Activated CD8-positive, alpha-beta memory T cell treated with anti-CD3 and anti-CD28 coated beads, Interleukin-2, amount 50 U/mL, for 24 hours (primary cell): ENCODE measurements around the gene ADAP2.
"Not testable (repeated sequence)": the region's sequence is repeated elsewhere in the genome, so short reads cannot be mapped to it uniquely, and the experiment has no call there.

Experiments
- DNase-seq: peaks from one replicate; pipeline ENCODE4 v3.0.0-alpha.2; 2020; ENCODE audit errors: extremely low read depth

Gene ADAP2

DNA sequence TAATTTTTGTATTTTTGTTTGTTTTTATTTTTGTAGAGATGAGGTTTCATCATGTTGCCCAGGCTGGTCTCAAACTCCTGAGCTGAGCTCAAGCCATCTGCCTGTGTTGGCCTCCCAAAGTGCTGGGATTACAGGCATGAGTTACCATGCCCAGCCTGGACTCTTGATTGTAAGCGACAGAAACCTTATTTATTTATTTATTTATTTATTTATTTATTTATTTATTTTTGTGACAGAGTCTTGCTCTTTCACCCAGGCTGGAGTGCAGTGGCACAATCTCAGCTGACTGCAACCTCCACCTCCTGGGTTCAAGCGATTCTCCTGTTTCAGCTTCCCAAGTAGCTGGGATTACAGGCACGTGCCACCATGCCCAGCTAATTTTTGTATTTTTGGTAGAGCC is 8.1 kb downstream of the ADAP2 start:
- DNase-seq = not testable (repeated sequence)

DNA sequence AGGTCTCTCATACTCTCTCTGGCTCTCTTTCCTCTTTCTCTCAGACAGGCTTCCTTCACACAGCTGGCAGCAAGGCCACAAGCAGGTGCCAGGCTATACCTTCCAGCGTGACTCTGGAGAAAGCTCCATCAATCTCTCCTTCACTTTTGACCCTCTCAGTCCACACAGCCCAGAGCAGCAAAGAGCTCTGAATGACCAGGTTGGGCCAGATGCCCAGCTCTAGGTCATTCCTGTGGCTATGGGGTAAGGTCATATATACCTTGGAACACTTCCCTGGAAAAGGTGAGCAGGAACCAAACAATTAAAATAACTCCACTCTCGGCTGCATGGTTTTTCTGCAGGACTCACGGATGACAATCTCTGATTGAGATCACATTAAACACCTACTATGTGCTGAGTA is 8.8 kb downstream of the ADAP2 start:
- DNase-seq = no peak

DNA sequence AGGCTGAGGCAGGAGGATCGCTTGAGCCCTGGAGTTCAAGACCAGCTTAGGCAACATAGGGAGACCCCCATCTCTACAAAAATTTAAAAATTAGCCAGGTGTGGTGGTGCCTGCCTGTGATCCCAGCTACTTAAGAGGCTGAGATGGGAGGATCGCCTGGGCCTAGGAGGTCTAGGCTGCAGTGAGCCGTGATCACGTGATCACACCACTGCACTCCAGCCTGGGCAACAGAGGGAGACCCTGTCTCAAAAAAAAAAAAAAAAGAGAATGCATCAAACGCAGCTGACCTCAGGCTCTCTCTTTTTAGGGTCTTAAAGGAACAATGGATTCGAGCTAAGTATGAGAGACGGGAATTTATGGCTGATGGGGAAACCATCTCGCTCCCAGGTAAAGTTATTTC is 9.8 kb downstream of the ADAP2 start:
- DNase-seq = not testable (repeated sequence)

DNA sequence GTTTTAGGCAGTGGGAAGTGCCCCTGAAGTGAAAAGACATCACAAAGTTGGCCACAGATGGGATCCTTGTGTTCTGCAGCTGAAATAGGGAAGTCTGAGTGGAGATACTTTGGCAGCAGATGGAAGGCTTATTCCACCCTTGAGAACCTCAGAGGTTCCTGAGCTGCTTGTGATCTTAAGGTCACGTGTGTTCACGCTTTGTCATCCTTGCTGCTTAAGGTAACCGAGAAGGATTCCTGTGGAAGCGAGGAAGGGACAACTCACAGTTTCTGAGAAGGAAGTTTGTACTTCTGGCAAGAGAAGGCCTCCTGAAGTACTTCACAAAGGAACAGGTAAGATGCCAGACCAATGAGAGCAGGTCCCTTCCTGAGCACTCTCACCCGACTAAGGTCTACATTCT is 12.2 kb downstream of the ADAP2 start:
- DNase-seq = no peak

DNA sequence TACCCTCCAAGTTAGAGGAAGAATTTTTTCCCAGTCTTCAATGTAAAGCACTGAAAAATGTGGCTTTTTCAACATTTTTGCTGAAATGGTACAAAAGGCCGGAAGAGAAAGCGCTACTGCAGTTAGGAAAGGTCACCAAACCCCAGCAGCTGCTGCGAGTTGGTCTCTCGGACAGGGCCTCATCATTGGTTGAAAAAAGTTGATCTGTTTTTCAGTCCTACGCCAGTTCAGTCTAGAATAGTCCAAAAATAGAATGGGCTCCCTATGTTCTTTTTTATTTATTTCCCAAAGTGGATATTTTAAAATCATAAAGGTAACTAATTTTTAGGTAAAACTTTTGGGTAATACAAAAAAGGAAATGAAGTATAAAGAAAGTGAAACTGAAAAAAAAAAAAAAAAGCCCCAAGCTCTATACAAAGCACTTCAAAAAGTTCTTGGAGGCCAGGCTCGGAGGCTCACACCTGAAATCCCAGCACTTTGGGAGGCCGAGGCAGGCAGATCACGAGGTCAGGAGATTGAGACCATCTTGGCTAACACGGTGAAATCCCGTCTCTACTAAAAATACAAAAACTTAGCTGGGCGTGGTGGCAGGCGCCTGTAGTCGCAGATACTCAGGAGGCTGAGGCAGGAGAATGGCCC is 17.4 kb downstream of the ADAP2 start:
- DNase-seq = no peak

DNA sequence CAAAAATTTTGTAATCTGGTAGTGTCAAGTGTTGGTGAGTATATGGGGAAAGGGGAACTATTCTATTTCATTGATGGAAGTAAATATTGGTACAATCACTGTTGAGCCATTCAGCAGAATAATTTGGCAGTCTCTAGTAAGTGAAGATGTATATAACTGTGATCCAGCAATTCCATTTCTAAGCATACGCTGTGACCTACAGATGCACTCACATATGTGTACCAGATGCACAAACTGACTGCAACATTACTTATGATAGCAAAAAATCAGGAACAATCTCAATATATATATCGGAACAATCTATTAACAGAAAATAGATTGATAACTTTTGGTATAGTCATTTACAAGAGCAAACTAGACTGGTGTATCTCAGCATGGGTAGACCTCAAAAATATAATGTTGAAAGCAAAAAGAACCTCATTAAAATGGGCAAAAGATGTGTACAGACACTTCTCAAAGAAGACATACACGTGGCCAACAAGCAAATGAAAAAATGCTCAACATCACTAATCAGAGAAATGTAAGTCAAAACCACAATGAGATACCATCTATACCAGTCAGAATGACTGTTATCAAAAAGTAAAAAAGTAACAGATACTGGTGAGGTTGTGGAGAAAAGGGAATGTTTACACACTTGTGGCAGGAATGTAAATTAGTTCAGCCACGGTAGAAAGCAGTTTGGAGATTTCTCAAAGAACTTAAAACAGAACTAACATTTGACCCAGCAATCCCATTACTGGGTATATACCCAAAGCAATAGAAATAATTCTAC is 20.7 kb downstream of the ADAP2 start:
- no peak for DNase-seq

DNA sequence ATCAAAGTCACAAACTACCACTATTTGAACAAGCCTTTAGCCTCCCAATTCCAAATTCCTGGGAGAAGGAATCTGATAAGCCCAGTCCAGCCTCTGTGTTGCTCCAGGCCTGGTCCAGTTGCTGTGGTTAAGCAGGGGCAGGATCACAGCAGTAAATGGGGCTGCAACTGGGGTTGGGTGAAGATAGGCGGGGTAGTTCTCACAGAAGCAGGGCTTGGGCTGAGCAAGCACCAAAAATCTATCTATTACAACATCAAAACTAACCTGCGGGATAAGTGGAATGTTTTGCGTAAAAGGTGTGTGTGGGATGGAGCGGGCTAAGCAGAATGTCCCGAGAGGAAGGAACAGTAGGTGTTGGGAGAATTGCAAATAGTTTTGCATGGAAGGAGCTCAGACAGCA is 26.1 kb downstream of the ADAP2 start:
- DNase-seq = no peak

DNA sequence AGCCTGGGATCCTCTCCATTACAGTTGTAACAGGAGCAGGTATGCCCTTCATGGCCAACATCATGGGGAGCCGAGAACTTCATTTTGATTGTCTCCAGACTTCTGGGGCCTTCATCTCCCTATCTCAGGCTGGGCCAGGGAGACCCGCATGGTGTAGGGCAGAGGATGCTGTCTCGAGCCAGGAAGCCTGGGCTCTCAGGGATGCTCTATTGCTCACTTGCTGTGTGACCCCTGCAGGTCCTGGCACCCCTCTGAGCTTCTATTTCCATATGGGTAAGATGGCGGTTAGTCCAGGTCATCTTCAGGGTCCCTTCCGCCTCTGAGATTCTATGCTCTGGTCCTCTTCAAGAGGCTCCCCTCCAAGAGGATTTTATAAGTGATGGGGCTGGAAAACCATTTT is 28.4 kb downstream of the ADAP2 start:
- no peak for DNase-seq

DNA sequence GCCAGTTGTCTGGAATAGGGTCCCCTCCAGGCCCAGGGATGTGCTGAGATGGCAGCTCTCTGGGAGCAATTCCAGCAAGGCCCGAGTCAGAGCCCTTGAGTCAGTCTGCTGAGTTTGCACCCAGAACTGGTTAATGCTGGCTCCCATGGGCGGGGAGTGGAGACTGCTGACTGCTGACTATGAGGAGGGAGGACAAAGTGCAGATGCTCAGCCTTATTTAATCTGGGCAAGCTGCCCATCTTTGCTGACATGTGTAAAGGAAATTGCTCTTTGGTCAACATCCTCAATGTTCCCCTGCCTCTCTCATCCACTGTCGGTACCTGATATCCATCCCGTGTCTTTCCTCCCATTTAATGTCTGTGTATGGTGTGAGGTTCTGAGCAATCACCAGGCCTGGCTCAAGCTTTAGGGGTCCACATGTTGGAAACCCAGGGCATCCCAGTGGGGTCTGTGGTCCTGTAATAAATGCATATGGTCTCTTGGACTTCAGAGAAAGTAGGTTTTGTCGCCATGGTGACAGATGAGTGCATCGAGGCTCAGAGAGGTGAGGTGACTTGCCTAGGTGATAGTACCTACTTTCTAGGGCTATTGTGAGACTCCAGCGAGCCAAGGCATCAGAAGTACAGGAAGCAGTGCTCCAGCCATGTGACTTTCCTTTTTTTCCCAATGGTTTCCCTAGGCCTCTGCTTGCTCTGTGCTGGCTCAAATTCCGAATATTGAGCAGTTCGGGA is 29.1 kb downstream of the ADAP2 start:
- DNase-seq = no peak

DNA sequence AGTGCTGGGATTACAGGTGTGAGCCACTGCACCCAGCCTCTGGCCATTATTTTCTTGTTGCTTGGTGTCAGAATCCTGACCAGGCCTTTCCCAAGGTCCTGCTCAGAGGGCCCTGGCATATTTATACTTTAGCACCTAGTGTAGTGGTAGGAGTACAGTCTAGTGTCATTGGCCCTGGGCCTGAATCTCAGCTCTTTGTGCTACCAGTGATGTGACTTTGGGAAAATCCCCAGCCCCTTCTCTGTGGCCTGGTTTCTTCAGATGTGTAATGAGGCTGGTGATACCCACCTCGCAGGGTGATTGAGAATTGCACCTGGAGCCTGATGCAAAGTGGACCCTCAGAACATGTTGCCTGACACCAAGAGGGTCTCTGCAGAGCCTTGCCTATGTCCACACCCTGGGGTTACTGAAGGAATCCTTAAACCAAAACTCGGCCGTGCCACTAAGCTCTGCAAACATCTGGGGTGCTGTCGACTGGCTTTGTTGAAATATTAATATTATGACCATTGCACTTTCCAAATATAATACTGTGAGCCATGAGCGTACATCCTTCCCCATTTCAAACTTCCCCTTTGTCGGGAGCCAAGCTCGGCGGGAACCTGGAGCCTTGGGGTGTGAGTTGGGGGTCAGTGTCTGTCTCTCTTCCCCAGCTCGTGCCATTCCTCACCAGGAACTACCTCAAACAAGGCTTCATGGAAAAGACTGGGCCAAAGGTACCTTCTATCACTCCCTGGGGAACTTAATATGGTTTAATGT is 31.1 kb downstream of the ADAP2 start:
- no peak for DNase-seq

DNA sequence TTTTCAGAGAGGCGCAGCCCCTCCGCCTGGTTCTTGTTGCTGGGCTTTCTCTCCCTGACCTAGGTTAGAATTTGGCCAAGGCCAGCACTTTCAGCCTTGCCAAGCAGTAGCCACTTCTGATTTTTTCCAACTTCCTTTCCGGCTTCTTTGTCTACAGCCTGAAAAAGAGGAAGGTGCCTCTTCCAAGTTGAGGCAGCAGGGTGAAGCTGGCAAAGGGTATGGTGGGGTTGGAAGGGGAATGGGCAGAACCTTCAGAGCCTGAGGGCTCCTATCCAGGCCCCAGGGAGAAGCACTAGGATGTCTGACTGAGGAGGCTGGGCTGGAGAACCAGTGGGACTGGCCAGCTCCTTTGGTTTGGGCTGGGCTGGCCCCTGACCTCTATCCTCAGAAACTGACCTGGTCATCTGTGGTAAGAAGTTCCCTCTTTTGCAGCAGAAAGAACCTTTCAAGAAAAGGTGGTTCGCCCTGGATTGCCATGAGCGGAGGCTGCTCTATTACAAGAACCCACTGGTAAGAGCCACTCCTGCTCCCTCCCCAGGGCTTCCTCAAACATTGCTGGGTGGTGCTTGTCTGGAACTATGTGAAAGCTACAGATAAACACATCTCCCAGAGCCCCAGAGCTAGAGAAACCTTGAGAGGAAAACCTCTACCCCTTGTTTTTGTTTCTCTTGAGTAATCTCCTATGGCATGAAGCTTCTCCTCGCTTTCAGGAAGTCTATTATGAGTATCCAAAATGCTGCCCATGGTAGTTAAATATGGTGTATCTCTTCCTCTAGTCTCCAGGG is 32.5 kb downstream of the ADAP2 start:
- no peak for DNase-seq

DNA sequence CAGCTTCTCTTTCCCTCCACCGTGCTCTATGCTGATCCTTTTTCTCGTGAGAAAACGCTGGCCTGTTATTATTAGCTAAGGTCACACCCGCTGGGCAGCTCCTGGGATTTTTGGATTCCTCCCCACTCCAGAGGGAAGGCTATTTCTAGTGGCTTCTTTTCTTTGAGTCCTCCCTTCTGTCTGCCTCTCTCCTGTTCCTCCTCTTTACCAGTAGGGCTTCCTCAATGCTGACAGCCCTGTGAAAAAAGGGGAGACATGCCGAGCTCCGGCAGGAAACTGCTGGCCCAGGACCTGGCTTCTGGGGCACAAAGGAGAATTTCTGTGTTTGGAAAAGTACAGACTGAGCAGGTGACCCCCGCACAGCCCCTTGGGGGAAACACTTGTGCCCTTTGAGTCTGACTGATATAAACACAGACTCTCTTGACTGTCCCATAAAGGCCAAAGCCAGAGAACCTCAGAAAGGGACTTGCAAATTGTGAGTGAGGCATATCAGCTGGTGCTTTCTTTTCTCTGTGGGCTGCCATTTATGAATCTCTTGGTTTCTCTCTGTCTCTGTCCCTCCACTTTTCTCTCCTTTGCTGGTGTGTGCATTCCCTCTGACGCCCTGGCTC is 35.1 kb downstream of the ADAP2 start:
- no peak for DNase-seq

DNA sequence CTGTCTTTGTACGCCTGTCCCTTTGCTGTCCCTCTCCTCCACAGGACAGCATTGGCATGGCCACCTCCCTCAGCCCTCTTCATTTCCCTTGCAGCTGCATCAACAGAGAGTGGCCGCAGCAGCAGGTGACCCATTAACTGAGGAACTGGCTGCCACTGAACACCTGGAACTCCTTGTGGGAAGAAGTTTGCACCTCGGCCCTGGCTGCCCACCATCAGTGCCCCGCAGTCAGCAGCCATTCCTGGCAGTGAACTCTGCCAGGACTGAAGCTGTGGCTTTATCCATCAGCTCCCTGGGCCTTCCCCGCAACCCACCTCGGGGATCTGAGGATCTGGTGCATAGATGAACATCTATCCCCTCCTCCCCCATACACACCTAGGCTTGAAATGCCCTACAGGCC is 36.0 kb downstream of the ADAP2 start:
- no peak for DNase-seq

DNA sequence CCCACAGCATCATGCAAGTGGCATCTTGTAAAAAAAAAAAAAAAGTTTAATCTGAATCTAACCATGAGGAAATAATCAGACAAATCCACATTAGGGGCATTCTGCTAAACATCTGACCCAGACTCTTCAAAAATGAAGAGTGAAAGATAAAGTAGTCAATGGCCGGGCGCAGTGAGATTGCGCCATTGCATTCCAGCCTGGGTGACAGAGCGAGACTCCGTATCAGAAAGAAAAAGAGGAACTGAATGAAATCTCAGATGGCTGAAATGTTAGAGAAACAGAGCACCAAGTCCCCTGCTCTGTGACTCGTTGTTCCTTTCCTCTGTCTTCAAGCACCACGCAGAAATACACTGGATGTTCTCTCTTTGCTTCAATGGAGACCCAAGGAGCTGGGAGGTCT is 36.4 kb downstream of the ADAP2 start:
- DNase-seq = no peak

DNA sequence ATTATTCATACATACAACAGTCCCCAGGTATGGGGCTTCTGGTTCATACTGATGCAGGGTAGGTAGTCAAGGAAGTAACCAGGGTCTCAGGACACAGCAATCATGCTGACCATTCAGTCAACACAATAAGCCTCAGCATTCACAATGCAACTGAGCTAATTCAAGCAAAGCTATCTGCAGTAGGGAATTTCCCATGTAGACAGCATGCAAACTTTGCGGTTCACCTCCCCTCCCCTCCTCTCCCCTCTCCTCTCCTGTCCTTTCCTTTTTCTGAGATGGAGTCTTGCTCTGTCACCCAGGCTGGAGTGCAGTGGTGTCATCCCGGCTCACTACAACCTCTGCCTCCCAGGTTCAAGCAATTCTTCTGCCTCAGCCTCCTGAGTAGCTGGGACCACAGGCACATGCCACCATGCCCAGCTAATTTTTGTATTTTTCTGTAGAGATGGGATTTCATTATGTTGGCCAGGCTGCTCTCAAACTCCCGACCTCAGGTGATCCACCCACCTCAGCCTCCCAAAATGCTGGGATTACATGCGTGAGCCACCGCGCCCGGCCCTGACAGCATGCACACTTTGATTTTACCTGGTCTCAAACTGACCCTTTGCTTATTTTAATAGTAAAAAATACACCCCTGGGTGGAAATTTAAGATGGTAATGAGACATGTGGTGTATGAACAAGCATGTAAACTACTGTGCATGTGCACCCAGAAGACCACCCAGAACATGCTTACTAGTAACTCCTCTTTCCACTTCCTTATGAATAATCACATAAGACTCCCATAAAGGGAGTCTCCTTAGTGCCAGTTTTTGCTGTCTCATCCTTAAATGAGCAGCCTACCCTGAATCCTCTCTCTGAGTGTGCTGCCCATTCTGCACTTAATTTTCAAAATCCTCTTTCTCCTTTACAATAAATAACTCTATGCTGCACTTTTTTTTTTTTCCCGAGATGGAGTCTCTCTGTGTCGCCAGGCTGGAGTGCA is 39.8 kb downstream of the ADAP2 start:
- DNase-seq = no peak

DNA sequence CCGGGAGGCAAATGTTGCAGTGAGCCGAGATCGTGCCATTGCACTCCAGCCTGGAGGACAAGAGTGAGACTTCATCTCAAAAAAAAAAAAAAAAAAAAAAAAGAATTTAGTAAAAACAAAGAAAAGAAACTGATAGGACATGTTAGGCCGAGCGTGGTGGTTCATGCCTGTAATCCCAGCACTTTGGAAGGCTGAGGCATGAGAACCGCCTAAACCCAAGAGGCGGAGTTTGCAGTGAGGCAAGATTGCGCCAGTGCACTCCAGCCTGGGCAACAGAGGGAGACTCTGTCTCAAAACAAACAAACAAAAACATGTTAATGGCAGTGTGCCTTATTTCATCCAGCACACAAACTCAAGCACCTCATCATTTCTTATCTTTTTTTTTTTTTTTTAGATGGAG is 42.6 kb downstream of the ADAP2 start:
- not testable (repeated sequence) for DNase-seq

DNA sequence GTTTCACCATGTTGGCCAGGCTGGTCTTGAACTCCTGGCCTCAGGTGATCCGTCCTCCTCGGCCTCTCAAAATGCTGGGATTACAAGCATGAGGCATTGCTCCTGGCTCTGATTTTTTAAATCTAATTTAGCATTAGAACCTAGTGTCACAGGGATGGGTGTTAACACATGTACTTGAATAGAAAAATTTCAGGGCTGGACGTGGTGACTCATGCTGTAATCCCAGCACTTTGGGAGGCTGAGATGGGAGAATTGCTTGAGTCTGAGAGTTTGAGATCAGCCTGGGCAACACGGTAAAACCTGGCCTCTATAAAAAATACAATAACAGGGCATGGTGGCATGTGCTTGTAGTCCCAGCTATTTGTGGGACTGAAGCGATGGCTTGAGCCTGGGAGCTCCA is 43.1 kb downstream of the ADAP2 start:
- DNase-seq = no peak

DNA sequence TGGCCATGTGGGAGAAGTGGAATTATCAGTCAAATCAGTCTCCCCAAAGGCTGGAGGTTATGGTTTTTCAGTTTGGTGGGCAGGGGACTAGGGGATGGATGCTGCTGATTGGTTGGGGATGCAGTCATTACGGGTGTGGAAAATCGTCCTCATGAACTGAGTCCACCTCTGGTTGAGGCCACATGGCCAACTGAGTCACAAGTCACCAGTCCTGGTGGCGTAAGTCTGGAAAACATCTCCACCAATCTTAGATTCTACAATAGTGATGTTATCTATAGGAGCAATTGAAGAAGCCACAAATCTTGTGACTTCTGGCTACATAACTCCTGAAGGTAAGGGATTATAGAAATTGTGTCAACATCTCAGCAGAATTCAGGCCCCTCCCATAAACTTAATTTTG is 43.9 kb downstream of the ADAP2 start:
- no peak for DNase-seq

DNA sequence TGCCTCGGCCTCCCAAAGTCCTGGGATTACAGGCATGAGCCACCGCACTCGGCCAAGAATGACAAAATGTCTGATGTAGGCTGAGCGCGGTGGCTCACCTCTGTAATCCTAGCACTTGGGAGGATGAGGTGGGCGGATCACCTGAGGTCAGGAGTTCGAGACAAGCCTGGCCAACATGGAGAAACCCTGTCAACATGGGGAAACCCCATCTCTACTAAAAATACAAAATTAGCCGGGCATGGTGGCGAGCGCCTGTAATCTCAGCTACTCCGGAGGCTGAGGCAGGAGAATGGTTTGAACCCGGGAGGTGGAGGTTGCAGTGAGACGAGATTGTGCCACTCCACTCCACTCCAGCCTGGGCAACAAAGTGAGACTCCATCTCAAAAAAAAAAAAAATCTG is 46.2 kb downstream of the ADAP2 start:
- DNase-seq = not testable (repeated sequence)
